GM12801 (cell line): ENCODE results near the gene ALPK3.

Source experiments
- TF ChIP-seq, protein P1 (sequence below): IDR thresholded peaks from one replicate; pipeline ENCODE4 v1.5.1; 2011; ENCODE audit warnings: control low read depth; ENCODE audit not compliant: insufficient read length; ENCODE audit errors: extremely low read depth

ALPK3 gene

DNA sequence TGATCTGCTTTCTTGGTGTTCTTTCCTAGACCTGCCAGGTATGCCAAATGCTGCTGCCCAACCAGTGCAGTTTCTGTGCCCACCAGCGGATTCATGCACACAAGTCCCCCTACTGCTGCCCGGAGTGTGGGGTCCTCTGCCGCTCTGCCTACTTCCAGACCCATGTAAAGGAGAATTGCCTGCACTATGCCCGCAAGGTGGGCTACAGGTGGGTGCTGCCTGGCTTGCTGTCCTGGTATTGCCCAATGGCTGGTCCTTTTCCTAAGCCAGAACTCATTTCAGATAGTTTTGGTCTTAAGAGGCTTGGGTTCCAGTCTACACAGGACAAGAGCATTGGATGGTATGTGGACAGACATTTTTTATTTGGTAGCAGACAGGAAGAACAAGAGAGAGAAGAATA lies 26.5 kb upstream of the ALPK3 start:
- TF ChIP-seq, protein P1, sequence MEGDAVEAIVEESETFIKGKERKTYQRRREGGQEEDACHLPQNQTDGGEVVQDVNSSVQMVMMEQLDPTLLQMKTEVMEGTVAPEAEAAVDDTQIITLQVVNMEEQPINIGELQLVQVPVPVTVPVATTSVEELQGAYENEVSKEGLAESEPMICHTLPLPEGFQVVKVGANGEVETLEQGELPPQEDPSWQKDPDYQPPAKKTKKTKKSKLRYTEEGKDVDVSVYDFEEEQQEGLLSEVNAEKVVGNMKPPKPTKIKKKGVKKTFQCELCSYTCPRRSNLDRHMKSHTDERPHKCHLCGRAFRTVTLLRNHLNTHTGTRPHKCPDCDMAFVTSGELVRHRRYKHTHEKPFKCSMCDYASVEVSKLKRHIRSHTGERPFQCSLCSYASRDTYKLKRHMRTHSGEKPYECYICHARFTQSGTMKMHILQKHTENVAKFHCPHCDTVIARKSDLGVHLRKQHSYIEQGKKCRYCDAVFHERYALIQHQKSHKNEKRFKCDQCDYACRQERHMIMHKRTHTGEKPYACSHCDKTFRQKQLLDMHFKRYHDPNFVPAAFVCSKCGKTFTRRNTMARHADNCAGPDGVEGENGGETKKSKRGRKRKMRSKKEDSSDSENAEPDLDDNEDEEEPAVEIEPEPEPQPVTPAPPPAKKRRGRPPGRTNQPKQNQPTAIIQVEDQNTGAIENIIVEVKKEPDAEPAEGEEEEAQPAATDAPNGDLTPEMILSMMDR, result no peak

DNA sequence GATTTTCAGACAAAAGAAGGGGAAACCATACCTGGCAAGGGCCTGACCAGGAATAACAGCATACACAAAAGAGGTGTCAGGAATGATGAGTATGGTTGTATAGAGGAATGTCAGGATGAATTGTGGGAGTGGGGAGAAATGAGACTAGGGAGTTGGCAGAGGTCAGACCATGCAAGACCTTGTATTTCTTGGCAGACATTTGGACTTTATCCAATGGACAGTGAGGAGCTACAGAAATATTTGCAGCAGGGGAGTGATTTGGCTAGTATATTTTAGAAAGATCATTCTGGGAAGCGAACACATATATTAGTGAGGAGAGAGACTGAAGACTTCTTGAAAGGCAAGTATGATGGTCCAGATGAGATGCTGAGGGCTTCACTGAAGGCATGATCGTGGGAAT lies 25.4 kb upstream of the ALPK3 start:
- TF ChIP-seq, protein P1, result no peak

DNA sequence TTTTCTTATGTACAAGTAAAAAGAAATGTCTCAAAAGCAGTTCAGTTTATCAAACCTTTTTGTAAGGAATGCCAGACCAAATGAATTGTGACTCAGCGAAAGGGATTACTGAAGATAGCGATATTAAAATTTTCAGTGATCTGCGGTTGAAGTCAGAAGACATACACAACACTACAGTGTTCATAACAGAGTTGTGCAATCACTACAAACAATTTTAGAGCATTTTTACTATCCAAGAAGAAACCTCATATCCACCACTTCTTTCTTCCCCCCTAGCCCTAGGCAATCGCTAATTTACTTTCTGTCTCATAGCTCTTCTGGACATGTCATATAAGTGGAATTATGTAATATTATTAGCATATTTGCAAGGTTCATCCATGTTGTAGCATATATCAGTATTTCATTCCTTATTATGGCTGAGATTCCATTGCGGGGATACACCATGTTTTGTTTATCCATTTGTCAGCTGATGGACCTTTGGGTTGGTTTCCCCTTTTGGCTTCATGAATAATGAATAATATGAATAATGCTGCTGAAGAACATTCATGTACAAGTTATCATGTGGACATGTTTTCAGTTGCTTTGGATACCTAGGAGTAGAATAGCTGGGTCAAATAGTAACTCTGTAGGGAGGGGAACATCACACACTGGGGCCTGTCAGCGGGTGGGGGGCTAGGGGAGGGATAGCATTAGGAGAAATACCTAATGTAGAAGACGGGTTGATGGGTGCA lies 23.6 kb upstream of the ALPK3 start:
- TF ChIP-seq, protein P1, result no peak

DNA sequence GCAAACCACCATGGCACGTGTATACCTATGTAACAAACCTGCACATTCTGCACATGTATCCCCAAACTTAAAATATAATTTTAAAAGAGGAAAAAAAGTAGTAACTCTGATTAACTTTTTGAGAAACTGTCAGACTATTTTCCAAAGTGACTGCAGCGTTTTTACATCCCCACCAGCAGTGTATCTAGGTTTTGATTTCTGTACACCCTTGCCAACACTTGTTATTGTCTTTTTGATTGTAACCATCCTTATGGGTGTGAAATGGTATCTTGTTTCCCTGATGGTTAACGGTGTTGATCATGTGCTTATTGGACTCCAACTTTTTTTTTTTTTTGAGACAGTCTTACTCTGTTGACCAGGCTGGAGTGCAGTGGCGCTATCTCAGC lies 23.0 kb upstream of the ALPK3 start:
- TF ChIP-seq, protein P1, result no peak

DNA sequence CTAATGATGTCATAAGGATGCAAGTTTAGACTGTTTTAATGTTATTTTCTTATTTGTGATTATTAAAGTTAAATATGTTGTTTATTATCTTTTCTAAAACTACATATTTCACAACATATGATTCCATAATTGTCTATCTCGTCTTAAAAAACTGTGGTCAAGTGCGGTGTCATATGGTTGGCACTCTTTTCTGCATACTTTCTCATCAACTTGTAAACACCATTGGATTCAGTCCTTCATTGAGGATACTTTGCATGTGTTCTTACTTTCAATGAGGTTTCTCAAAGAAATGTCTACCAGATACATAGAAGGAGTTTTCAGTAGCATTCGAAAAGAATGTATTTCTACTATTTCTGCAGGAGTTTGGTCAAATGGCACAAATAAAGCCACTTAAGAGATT lies 22.0 kb upstream of the ALPK3 start:
- TF ChIP-seq, protein P1, result no peak

DNA sequence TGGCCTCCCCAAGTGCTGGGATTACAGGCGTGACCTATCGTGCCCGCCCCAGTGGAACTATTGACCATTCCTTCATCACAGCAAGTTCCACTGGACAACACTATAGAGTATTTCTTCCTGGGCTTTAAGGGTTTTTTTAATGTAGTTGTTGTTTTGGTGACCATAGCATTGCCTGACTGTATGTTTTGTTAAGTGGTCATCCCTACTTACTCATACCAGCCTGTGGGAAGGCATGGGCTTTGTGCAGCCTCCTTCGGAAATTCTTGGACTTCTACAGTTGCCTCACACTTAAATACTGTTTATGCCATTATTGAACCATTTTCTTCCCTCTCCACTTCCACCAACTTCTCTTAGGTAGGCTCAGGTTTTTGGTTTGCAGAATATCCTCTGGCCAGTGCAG lies 19.9 kb upstream of the ALPK3 start:
- TF ChIP-seq, protein P1, result no peak

DNA sequence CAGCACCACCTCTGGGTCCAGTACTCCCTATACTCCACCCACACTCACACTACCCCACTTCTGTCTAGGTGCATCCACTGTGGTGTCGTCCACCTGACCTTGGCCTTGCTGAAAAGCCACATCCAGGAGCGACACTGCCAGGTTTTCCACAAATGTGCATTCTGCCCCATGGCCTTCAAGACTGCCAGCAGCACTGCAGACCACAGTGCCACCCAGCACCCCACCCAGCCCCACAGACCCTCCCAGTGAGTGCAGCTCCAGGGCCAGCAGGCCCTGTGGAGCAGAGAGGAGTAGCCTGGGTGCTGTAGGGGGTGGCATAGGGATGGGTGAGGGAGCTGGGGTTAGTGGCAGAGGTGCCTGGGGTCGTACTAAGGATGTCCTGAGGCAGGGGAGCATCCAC lies 19.4 kb upstream of the ALPK3 start:
- TF ChIP-seq, protein P1, result no peak
